Endothelial cell of umbilical vein (primary cell): ENCODE measurements around the gene RPP40. TPM values are rescaled to one million over a fixed set of nuclear protein-coding genes. Genes with fewer than 3 reads are reported as not detected.

Source experiments
- BruUV-seq: library from RNA; stranded (reverse); fragments of 400-500 nt; replicated peaks from 2 replicates; lab custom pipeline; 2021; lab: Mats Ljungman, UMichigan
- CTCF ChIA-PET: fragments of 300-600, 350-600 bp; sonication (Branson Sonifier 250); formaldehyde crosslinking; loops from one replicate; lab custom pipeline; 2021; ENCODE audit warnings: antibody characterized with exemption, inconsistent platforms; lab: Charles Lee
- POLR2A ChIA-PET: fragments of 300-600, 350-600 bp; sonication (Branson Sonifier 250); formaldehyde crosslinking; loops from one replicate; lab custom pipeline; 2021; ENCODE audit warnings: antibody characterized with exemption, inconsistent platforms; lab: Charles Lee
- DNase-seq: peaks from one replicate; pipeline ENCODE4 v3.0.0-alpha.2; 2011; ENCODE audit warnings: low read depth, low spot score
- FAIRE-seq: peaks from 2 replicates; lab custom pipeline; 2011; peaks lifted over from hg19 to GRCh38; lab: Jason Lieb, UNC
- H2AFZ ChIP-seq: 2 replicates; pipeline ENCODE4 v1.6.0; 2012; ENCODE audit warnings: low read depth, low read length, control low read depth, inconsistent platforms
- H3K27ac ChIP-seq: 2 replicates; pipeline ENCODE4 v1.5.1; 2011; ENCODE audit warnings: low read depth, mild to moderate bottlenecking, control low read depth, low read length, moderate library complexity; ENCODE audit not compliant: insufficient read depth
- H3K27me3 ChIP-seq, 2 experiments: 2 replicates each; pipeline versions ENCODE4 v1.6.0 to v1.6.1; 2011; ENCODE audit warnings: low read length in 2 of 2, mixed read lengths in 1 of 2; ENCODE audit not compliant: control insufficient read depth in 2 of 2, insufficient read depth in 2 of 2
- H3K36me3 ChIP-seq, 2 experiments: 2 replicates in 1 of 2; 3 replicates in 1 of 2; pipeline ENCODE4 v1.5.1; 2011; ENCODE audit warnings: low read length in 2 of 2, mild to moderate bottlenecking in 1 of 2, moderate library complexity in 1 of 2; ENCODE audit not compliant: control insufficient read depth in 2 of 2, insufficient read depth in 2 of 2; ENCODE audit errors: extremely low read depth in 1 of 2
- H3K4me1 ChIP-seq: 3 replicates; pipeline ENCODE4 v1.5.1; 2011; ENCODE audit warnings: mild to moderate bottlenecking, low read length; ENCODE audit not compliant: control insufficient read depth, insufficient read depth; ENCODE audit errors: extremely low read depth
- H3K4me2 ChIP-seq: 2 replicates; pipeline ENCODE4 v1.6.1; 2011; ENCODE audit warnings: low read length, control low read depth, mixed read lengths; ENCODE audit not compliant: insufficient read depth
- H3K4me3 ChIP-seq, 3 experiments: fragments of 200-600 bp in 1 of 3; sonication (generic), shearing (Covaris generic) in 1 of 3; replicated peaks in 1 of 3; 2 replicates each; pipeline ENCODE4 v1.5.1; 2011 to 2016; ENCODE audit warnings: control low read depth in 3 of 3, low read length in 3 of 3, mild to moderate bottlenecking in 2 of 3, inconsistent platforms in 1 of 3, low read depth in 1 of 3, moderate library complexity in 1 of 3; ENCODE audit not compliant: insufficient read depth in 1 of 3
- H3K79me2 ChIP-seq: 2 replicates; pipeline ENCODE4 v1.6.0; 2012; ENCODE audit warnings: low read length, inconsistent platforms; ENCODE audit not compliant: control insufficient read depth, insufficient read depth
- H3K9ac ChIP-seq: replicated peaks from 2 replicates; pipeline ENCODE3; 2011; ENCODE audit warnings: low read length, control low read depth; ENCODE audit not compliant: insufficient read depth; ENCODE audit errors: extremely low read depth
- H3K9me1 ChIP-seq: replicated peaks from 3 replicates; pipeline ENCODE4 v1.6.0; 2011; ENCODE audit warnings: mild to moderate bottlenecking, low read length; ENCODE audit not compliant: control insufficient read depth, insufficient read depth; ENCODE audit errors: extremely low read depth
- H3K9me3 ChIP-seq: replicated peaks from 2 replicates; pipeline ENCODE4 v1.5.1; 2012; ENCODE audit warnings: low read length, inconsistent platforms; ENCODE audit not compliant: control insufficient read depth, insufficient read depth
- H4K20me1 ChIP-seq: replicated peaks from 2 replicates; pipeline ENCODE3; 2011; ENCODE audit warnings: mild to moderate bottlenecking, low read length; ENCODE audit not compliant: control insufficient read depth, insufficient read depth; ENCODE audit errors: extremely low read depth
- CTCF ChIP-seq, 2 donors: IDR thresholded peaks; 1 replicate in 1 of 2; 2 replicates in 1 of 2; pipeline ENCODE4 v1.5.1; 2011; ENCODE audit warnings: low read length in 2 of 2, mild to moderate bottlenecking in 2 of 2, moderate library complexity in 2 of 2, control low read depth in 1 of 2, inconsistent platforms in 1 of 2, low read depth in 1 of 2; ENCODE audit not compliant: insufficient read depth in 1 of 2; ENCODE audit errors: extremely low read depth in 1 of 2
- EZH2 ChIP-seq: IDR thresholded peaks from 2 replicates; pipeline ENCODE4 v1.6.1; 2012; ENCODE audit warnings: borderline replicate concordance, low read depth, mild to moderate bottlenecking, moderate library complexity, low read length, inconsistent platforms; ENCODE audit not compliant: severe bottlenecking
- FOS ChIP-seq: IDR thresholded peaks from 2 replicates; pipeline ENCODE4 v1.6.1; 2011; ENCODE audit warnings: mild to moderate bottlenecking, low read length, moderate library complexity, borderline replicate concordance; ENCODE audit not compliant: insufficient read depth
- GATA2 ChIP-seq: IDR thresholded peaks from 2 replicates; pipeline ENCODE4 v1.7.0; 2011; ENCODE audit warnings: low read depth, mild to moderate bottlenecking, moderate library complexity, mixed read lengths, low read length; ENCODE audit not compliant: insufficient read length, insufficient read depth
- JUN ChIP-seq: IDR thresholded peaks from 2 replicates; pipeline ENCODE4 v1.6.1; 2011; ENCODE audit warnings: borderline replicate concordance, low read depth; ENCODE audit not compliant: insufficient read length, insufficient read depth
- MAX ChIP-seq: IDR thresholded peaks from 2 replicates; pipeline ENCODE4 v1.6.1; 2011; ENCODE audit not compliant: insufficient read depth, insufficient read length
- MYC ChIP-seq: IDR thresholded peaks from one replicate; pipeline ENCODE4 v1.6.1; 2011; ENCODE audit warnings: mild to moderate bottlenecking, low read depth, low read length
- POLR2A ChIP-seq: IDR thresholded peaks from 2 replicates; pipeline ENCODE4 v1.6.1; 2012; ENCODE audit warnings: low read depth, mild to moderate bottlenecking, control low read depth, low read length
- POLR2AphosphoS5 ChIP-seq: IDR thresholded peaks from 2 replicates; pipeline ENCODE4 v1.6.1; 2012; ENCODE audit warnings: low read depth, mild to moderate bottlenecking, control low read depth, low read length, moderate library complexity; ENCODE audit not compliant: insufficient read depth
- dilution Hi-C: fragments of 300-500 bp; cut with MboI; formaldehyde crosslinking; loops from one replicate; pipeline ENCODE4 v1.15.0; 2019; ENCODE audit warnings: low sequenced_read_pairs; ENCODE audit not compliant: extremely low pct_ligation_motif_present
- intact Hi-C: fragments of 100-400 bp; cut with micrococcal nuclease; formaldehyde crosslinking; loops from one replicate; pipeline ENCODE4 v1.10.0; 2022
- polyA plus RNA-seq, 4 experiments: library from polyadenylated mRNA; depleted of rRNA in 3 of 4; stranded (reverse) in 3 of 4; unstranded in 1 of 4; fragments of >200 nt; gene quantifications; 2 replicates each; pipeline versions ENCODE4 v1.2.1 to v1.2.3, GENCODE V29; 2011 to 2012; ENCODE audit warnings: missing spikeins in 1 of 4
- total RNA-seq: library from RNA; stranded (reverse); gene quantifications from 2 replicates; pipeline ENCODE4 v1.2.3, GENCODE V29; 2021

The RPP40 gene
- total and polyA plus RNA-seq, 2 donors (not counting 3 experiments of a cell fraction or from before 2014, with no cell fraction given) = 10.2 to 15.3 TPM

GRCh38 chr6:4950076-4950475 lies 53.8 kb downstream of the RPP40 start:
- Histone ChIP-seq H3K9me1 (no peaks in the 10 kb centered on the region), H3K27me3 (no peaks in the 10 kb centered on the region), H3K9ac (no peak overlapping the region), H2AFZ (no peak overlapping the region), H3K36me3 (peaks cover 0 to 2% of the 10 kb centered on the region in 2 experiments), H3K4me1 (no peaks in the 10 kb centered on the region), H3K4me2 (no peak overlapping the region), H3K4me3 (no peak overlapping the region), H3K27ac (no peak overlapping the region), H4K20me1 (no peaks in the 10 kb centered on the region), H3K9me3 (no peaks in the 10 kb centered on the region), H3K79me2 (no peaks in the 10 kb centered on the region)
- TF ChIP-seq CTCF (IDR thresholded peaks at IDR 0.05; ENCODE audit: extremely low read depth in 1 of 2, insufficient read depth in 1 of 2, low read depth in 1 of 2, low read length in 2 of 2) (no peak), MYC (no peak), POLR2A (no peak), MAX (no peak), FOS (no peak), GATA2 (no peak), JUN (no peak), EZH2 (no peak), POLR2AphosphoS5 (no peak)
- FAIRE-seq (no peak), DNase-seq (no peak)
- CTCF ChIA-PET = no interaction called here
- POLR2A ChIA-PET = no interaction called here
- intact Hi-C loops (no loop called here), dilution Hi-C loops (no loop called here)
- no TSS peak for BruUV-seq
